HUES6 (cell line): ENCODE results near the gene SCNM1.

Experiments
- H3K27ac ChIP-seq: 2 replicates; pipeline ENCODE4 v1.7.0; 2013; ENCODE audit warnings: low read depth, mild to moderate bottlenecking, low read length, inconsistent platforms
- H3K27me3 ChIP-seq: 2 replicates; pipeline ENCODE4 v1.6.1; 2013; ENCODE audit warnings: low read length; ENCODE audit not compliant: control insufficient read depth, insufficient read depth
- H3K36me3 ChIP-seq: 2 replicates; pipeline ENCODE4 v1.6.1; 2013; ENCODE audit warnings: low read length; ENCODE audit not compliant: control insufficient read depth, insufficient read depth
- H3K4me1 ChIP-seq: 2 replicates; pipeline ENCODE4 v1.6.1; 2013; ENCODE audit warnings: low read length; ENCODE audit not compliant: control insufficient read depth, insufficient read depth
- H3K4me3 ChIP-seq: 2 replicates; pipeline ENCODE4 v1.5.1; 2013; ENCODE audit warnings: low read depth, low read length
- H3K9ac ChIP-seq: one replicate; pipeline ENCODE4 v1.6.1; 2013; ENCODE audit warnings: mild to moderate bottlenecking, low read length
- H3K9me3 ChIP-seq: 2 replicates; pipeline ENCODE4 v1.6.1; 2013; ENCODE audit warnings: low read depth, low read length; ENCODE audit not compliant: control insufficient read depth, insufficient read depth

The SCNM1 gene

GRCh38 chr1:151135433-151136385, 30.2 kb upstream of the SCNM1 start:
- H3K27ac ChIP-seq: no peak overlapping the region
- H3K9me3 ChIP-seq: no peaks in the 10 kb centered on the region
- H3K36me3 ChIP-seq: peaks cover 32% of the 10 kb centered on the region
- H3K9ac ChIP-seq: no peak overlapping the region
- H3K4me3 ChIP-seq: no peak overlapping the region
- peaks cover 15% of the 10 kb centered on the region; the same call in 1 of the 2 replicates for H3K4me1 ChIP-seq
- H3K27me3 ChIP-seq: peaks cover 18% of the 10 kb centered on the region; the same call in 1 of the 2 replicates

GRCh38 chr1:151137789-151138188, 28.2 kb upstream of the SCNM1 start:
- Histone ChIP-seq H3K9ac (no peak overlapping the region), H3K9me3 (no peaks in the 10 kb centered on the region), H3K36me3 (peaks cover 32% of the 10 kb centered on the region), H3K4me1 (peaks cover 8% of the 10 kb centered on the region), H3K27ac (no peak overlapping the region), H3K27me3 (peaks cover 9% of the 10 kb centered on the region; the same call in 1 of the 2 replicates), H3K4me3 (no peak overlapping the region)

GRCh38 chr1:151142411-151143056, 23.4 kb upstream of the SCNM1 start:
- no peak overlapping the region for H3K9ac ChIP-seq
- no peak overlapping the region for H3K4me3 ChIP-seq
- peaks cover 36% of the 10 kb centered on the region for H3K4me1 ChIP-seq
- no peaks in the 10 kb centered on the region for H3K9me3 ChIP-seq
- H3K36me3 ChIP-seq: peaks cover 7% of the 10 kb centered on the region; the same call in 1 of the 2 replicates
- no peak overlapping the region for H3K27ac ChIP-seq
- H3K27me3 ChIP-seq: peaks cover 21% of the 10 kb centered on the region

- Histone ChIP-seq H3K27me3 (peaks cover 25% of the 10 kb centered on the region), H3K4me1 (peaks cover 38% of the 10 kb centered on the region), H3K9ac (no peak overlapping the region), H3K4me3 (no peak overlapping the region), H3K27ac (no peak overlapping the region), H3K36me3 (peaks cover 7% of the 10 kb centered on the region; the same call in 1 of the 2 replicates), H3K9me3 (no peaks in the 10 kb centered on the region)
These were observed 22.9 kb upstream of the SCNM1 start for GRCh38 chr1:151143057-151143435.

GRCh38 chr1:151143986-151144385, 22.0 kb upstream of the SCNM1 start:
- no peak overlapping the region for H3K27ac ChIP-seq
- no peaks in the 10 kb centered on the region for H3K9me3 ChIP-seq
- peaks cover 25% of the 10 kb centered on the region for H3K27me3 ChIP-seq
- H3K4me3 ChIP-seq: peak overlapping the region; percentile 73; the same call in 1 of the 2 replicates
- peaks cover 38% of the 10 kb centered on the region for H3K4me1 ChIP-seq
- H3K9ac ChIP-seq: no peak overlapping the region
- peaks cover 7% of the 10 kb centered on the region; the same call in 1 of the 2 replicates for H3K36me3 ChIP-seq

- Histone ChIP-seq H3K9ac (peak overlapping the region; percentile 73), H3K4me1 (peaks cover 38% of the 10 kb centered on the region)
These were observed 21.3 kb upstream of the SCNM1 start for GRCh38 chr1:151144474-151145303.

GRCh38 chr1:151145304-151146071, 20.5 kb upstream of the SCNM1 start:
- Histone ChIP-seq H3K9me3 (no peaks in the 10 kb centered on the region), H3K9ac (peak overlapping the region; percentile 73), H3K36me3 (no peaks in the 10 kb centered on the region), H3K4me3 (peak overlapping the region; percentile 73), H3K27ac (no peak overlapping the region), H3K4me1 (peaks cover 38% of the 10 kb centered on the region), H3K27me3 (peaks cover 25% of the 10 kb centered on the region)

More at GRCh38 chr1:151144474-151145303, 21.3 kb upstream of the SCNM1 start:
- Histone ChIP-seq H3K4me3 (peak overlapping the region; percentile 73), H3K27me3 (peaks cover 25% of the 10 kb centered on the region), H3K27ac (no peak overlapping the region), H3K9me3 (no peaks in the 10 kb centered on the region), H3K36me3 (0 out of 2 replicates have a peak, but pooled peaks cover under 1% of the 10 kb centered on the region)

- Histone ChIP-seq H3K27ac (no peak overlapping the region), H3K9me3 (no peaks in the 10 kb centered on the region), H3K4me3 (peak overlapping the region; percentile 73), H3K27me3 (peaks cover 25% of the 10 kb centered on the region), H3K4me1 (peaks cover 38% of the 10 kb centered on the region), H3K9ac (peak overlapping the region; percentile 73), H3K36me3 (no peaks in the 10 kb centered on the region)
These were observed 19.9 kb upstream of the SCNM1 start for GRCh38 chr1:151146072-151146411.

- H3K27ac ChIP-seq: no peak within 1 kb of the TSS
- no peaks in the 10 kb centered on the region for H3K9me3 ChIP-seq
These were observed 19.4 kb upstream of the SCNM1 start, which contains the start of gene SEMA6C for GRCh38 chr1:151146412-151147131. Gene SEMA6C, minus strand, starts transcription at chr1:151146631. Its CDS starts 4,010 bp downstream, at chr1:151142621.

More at GRCh38 chr1:151146412-151147131, 19.4 kb upstream of the SCNM1 start, which contains the start of gene SEMA6C:
- no peaks in the 10 kb centered on the region for H3K36me3 ChIP-seq
- peaks cover 38% of the 10 kb centered on the region for H3K4me1 ChIP-seq
- H3K9ac ChIP-seq: peak within 1 kb of the TSS; percentile 73
- H3K4me3 ChIP-seq: peak within 1 kb of the TSS; percentile 73
- peaks cover 25% of the 10 kb centered on the region for H3K27me3 ChIP-seq
